ENCODE data around the gene CTU1. TPM values are rescaled to one million over a fixed set of nuclear protein-coding genes. Genes with fewer than 3 reads are reported as not detected.

Gene CTU1
- total RNA-seq, 1 experiment from 2014 or later: 9.3 TPM

DNA sequence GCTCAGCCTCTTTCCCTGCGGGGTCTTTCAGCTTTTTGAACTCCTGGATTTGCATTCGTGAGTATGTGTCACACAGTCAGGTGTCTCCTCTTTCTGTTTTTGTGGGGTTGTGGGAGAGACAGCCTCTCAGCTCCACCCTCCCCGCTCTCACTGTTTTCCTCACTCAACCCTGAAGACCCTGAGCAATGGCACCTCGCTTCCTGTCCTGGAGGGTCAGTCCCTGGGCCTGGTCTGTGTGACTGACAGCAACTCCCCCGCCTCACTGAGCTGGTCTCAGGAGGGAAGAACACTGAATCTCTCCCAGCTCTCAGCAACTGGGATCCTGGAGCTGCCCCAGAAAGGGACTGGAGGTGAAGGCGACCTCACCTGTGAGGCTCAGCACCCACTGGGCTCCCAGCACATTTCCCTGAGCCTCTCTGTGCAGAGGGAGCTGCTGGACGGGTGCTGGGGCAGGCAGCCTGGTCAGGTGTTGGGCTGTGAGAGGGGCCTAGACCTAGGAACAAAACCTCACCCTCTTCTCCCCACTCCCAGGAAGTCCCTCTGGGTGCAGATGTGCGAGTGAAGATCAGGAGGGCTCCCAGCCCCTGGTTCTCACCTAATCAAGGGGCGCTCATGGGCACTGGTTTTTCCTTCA, 29.7 kb upstream of the CTU1 start:
- intact Hi-C loops (cut with micrococcal nuclease; ENCODE audit: unreplicated experiment) (no loop called here), in situ Hi-C loops (cut with HindIII; ENCODE audit: low pct_unique_long_range_greater_than_20kb, low sequenced_read_pairs) (no loop called here)
- ChIA-PET CTCF (no interaction called here), POLR2A (no interaction called here)
- Histone ChIP-seq H3K9me3 (ENCODE audit: control insufficient read depth, insufficient read depth, low read depth, low read length) (no peaks in the 10 kb centered on the region), H3K36me3 (ENCODE audit: control insufficient read depth, insufficient read depth, low read length) (no peaks in the 10 kb centered on the region), H3K4me3 (ENCODE audit: low read depth in 2 of 2, low read length in 2 of 2) (no peak overlapping the region), H3K27ac (ENCODE audit: low read length) (no peak overlapping the region), H3K4me1 (ENCODE audit: control insufficient read depth, insufficient read depth, low read length) (no peaks in the 10 kb centered on the region), H3K27me3 (ENCODE audit: control insufficient read depth, insufficient read depth, low read length) (no peaks in the 10 kb centered on the region; the same call in 1 of the 2 replicates)
- DNase-seq (ENCODE audit: low read depth, low spot score) (no peak), ATAC-seq (no peak)
- TF ChIP-seq SIN3A (IDR thresholded peaks at IDR 0.05; ENCODE audit: borderline replicate concordance, insufficient read depth, low read depth, low read length) (no peak), POLR2AphosphoS5 (IDR thresholded peaks at IDR 0.05; ENCODE audit: low read depth, low read length) (no peak)
- TF ChIP-seq, protein P1, sequence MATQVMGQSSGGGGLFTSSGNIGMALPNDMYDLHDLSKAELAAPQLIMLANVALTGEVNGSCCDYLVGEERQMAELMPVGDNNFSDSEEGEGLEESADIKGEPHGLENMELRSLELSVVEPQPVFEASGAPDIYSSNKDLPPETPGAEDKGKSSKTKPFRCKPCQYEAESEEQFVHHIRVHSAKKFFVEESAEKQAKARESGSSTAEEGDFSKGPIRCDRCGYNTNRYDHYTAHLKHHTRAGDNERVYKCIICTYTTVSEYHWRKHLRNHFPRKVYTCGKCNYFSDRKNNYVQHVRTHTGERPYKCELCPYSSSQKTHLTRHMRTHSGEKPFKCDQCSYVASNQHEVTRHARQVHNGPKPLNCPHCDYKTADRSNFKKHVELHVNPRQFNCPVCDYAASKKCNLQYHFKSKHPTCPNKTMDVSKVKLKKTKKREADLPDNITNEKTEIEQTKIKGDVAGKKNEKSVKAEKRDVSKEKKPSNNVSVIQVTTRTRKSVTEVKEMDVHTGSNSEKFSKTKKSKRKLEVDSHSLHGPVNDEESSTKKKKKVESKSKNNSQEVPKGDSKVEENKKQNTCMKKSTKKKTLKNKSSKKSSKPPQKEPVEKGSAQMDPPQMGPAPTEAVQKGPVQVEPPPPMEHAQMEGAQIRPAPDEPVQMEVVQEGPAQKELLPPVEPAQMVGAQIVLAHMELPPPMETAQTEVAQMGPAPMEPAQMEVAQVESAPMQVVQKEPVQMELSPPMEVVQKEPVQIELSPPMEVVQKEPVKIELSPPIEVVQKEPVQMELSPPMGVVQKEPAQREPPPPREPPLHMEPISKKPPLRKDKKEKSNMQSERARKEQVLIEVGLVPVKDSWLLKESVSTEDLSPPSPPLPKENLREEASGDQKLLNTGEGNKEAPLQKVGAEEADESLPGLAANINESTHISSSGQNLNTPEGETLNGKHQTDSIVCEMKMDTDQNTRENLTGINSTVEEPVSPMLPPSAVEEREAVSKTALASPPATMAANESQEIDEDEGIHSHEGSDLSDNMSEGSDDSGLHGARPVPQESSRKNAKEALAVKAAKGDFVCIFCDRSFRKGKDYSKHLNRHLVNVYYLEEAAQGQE (IDR thresholded peaks at IDR 0.05; ENCODE audit: insufficient read depth in 1 of 2, low read depth in 2 of 2, low read length in 1 of 2): no peak
- BruUV-seq (replicated peaks): no TSS peak

DNA sequence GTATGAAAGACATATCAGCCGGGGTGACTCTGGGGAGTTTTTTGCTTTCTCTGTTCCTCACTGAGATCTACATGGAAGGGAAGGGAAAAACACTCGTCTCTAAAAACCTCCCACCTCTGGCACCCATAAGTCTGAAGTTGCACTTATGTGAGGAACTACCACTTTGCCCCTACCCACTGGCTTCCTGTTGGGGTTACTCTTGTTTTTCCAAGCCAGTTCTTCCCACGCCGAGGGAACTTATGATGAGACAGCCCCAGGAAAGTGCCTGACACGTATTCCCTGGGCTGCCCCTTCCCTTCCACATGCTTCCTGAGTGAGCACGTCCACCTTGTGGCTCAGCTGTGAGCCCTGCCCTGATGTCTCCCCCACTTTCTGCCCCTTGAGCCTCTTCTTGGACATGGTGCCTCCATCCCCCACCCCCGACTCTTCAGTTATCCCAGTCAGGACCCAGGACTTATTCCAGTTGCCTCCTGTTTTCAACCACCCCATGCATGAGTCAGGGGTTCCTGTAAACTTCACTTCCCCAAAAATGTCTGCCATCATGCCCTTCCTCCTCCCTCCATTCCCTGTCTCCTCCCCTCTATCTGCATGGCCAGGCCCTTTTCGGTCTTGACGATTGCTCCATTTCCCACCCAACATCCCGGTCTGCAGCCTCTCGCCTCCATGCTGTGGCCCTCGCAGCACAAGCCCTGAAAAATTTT, 28.8 kb upstream of the CTU1 start:
- ATAC-seq (no peak), DNase-seq (ENCODE audit: low read depth, low spot score) (no peak)
- no peak overlapping the region for H3K4me3 ChIP-seq (ENCODE audit: low read depth in 2 of 2, low read length in 2 of 2)
- TF ChIP-seq POLR2AphosphoS5 (IDR thresholded peaks at IDR 0.05; ENCODE audit: low read depth, low read length): no peak
- TF ChIP-seq, protein P1 (IDR thresholded peaks at IDR 0.05; ENCODE audit: insufficient read depth in 1 of 2, low read depth in 2 of 2, low read length in 1 of 2): no peak
- TF ChIP-seq SIN3A (IDR thresholded peaks at IDR 0.05; ENCODE audit: borderline replicate concordance, insufficient read depth, low read depth, low read length): no peak
- TF ChIP-seq, protein P2, sequence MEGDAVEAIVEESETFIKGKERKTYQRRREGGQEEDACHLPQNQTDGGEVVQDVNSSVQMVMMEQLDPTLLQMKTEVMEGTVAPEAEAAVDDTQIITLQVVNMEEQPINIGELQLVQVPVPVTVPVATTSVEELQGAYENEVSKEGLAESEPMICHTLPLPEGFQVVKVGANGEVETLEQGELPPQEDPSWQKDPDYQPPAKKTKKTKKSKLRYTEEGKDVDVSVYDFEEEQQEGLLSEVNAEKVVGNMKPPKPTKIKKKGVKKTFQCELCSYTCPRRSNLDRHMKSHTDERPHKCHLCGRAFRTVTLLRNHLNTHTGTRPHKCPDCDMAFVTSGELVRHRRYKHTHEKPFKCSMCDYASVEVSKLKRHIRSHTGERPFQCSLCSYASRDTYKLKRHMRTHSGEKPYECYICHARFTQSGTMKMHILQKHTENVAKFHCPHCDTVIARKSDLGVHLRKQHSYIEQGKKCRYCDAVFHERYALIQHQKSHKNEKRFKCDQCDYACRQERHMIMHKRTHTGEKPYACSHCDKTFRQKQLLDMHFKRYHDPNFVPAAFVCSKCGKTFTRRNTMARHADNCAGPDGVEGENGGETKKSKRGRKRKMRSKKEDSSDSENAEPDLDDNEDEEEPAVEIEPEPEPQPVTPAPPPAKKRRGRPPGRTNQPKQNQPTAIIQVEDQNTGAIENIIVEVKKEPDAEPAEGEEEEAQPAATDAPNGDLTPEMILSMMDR (IDR thresholded peaks at IDR 0.05): no peak
- no peak for TF ChIP-seq TCF7L2 (IDR thresholded peaks at IDR 0.05; ENCODE audit: low read depth, low read length)
- CTCF ChIA-PET: no interaction called here
- H3K36me3 ChIP-seq (ENCODE audit: control insufficient read depth, insufficient read depth, low read length): no peaks in the 10 kb centered on the region
- H3K27me3 ChIP-seq (ENCODE audit: control insufficient read depth, insufficient read depth, low read length): no peaks in the 10 kb centered on the region; the same call in 1 of the 2 replicates
- no peak overlapping the region for H3K27ac ChIP-seq (ENCODE audit: low read length)
- intact Hi-C loops (cut with micrococcal nuclease; ENCODE audit: unreplicated experiment): no loop called here
- POLR2A ChIA-PET: no interaction called here
- in situ Hi-C loops (cut with HindIII; ENCODE audit: low pct_unique_long_range_greater_than_20kb, low sequenced_read_pairs): no loop called here
- no peaks in the 10 kb centered on the region for H3K4me1 ChIP-seq (ENCODE audit: control insufficient read depth, insufficient read depth, low read length)
- no peaks in the 10 kb centered on the region for H3K9me3 ChIP-seq (ENCODE audit: control insufficient read depth, insufficient read depth, low read depth, low read length)
- no TSS peak for BruUV-seq (replicated peaks)

Measured in Panc1 (cell line).